ENCODE measurements around the gene FBL.

- TF ChIP-seq CTCF (conservative IDR thresholded peaks at IDR 0.05 in 1 of 2, IDR thresholded peaks at IDR 0.05 in 1 of 2; ENCODE audit: extremely low read depth in 1 of 2, insufficient read depth in 1 of 2, low read depth in 1 of 2, low read length in 2 of 2) = peak; percentile 65 to 69
- TF ChIP-seq EZH2 (IDR thresholded peaks at IDR 0.05; ENCODE audit: borderline replicate concordance, low read length) = no peak
Observed at GRCh38 chr19:39843919-39844793, 2.0 kb downstream of the FBL start.

All from mammary epithelial cell (primary cell).